WTC11 (cell line): ENCODE measurements around the gene TIGD2. TPM values are rescaled to one million over a fixed set of nuclear protein-coding genes. Genes with fewer than 3 reads are reported as not detected.

ENCODE experiments used
- AR ChIP-seq: fragments of 250-450 bp; sonication (Bioruptor Pico); IDR thresholded peaks from 2 replicates; pipeline ENCODE4 v1.9.0; 2021; ENCODE audit warnings: mild to moderate bottlenecking
- ARID4B ChIP-seq: sonication (generic); formaldehyde crosslinking; IDR thresholded peaks from 2 replicates; pipeline ENCODE4 v1.8.0; 2023; ENCODE audit warnings: missing genetic modification reagents, mild to moderate bottlenecking, borderline replicate concordance
- E2F4 ChIP-seq: sonication (generic); formaldehyde crosslinking; IDR thresholded peaks from 2 replicates; pipeline ENCODE4 v1.8.1; 2022; ENCODE audit warnings: low read depth, mild to moderate bottlenecking, moderate library complexity, missing genetic modification reagents, borderline replicate concordance
- E2F5 ChIP-seq: sonication (generic); formaldehyde crosslinking; IDR thresholded peaks from 2 replicates; pipeline ENCODE4 v1.8.1; 2022; ENCODE audit warnings: mild to moderate bottlenecking, moderate library complexity, missing genetic modification reagents
- ELF4 ChIP-seq: sonication (generic); formaldehyde crosslinking; IDR thresholded peaks from 2 replicates; pipeline ENCODE4 v1.8.1; 2022; ENCODE audit warnings: low read depth, mild to moderate bottlenecking, moderate library complexity, missing genetic modification reagents
- EMX1 ChIP-seq: fragments of 250-450 bp; sonication (Bioruptor Pico); IDR thresholded peaks from 2 replicates; pipeline ENCODE4 v1.8.0; 2021; ENCODE audit warnings: mild to moderate bottlenecking
- ESRRA ChIP-seq: sonication (generic); formaldehyde crosslinking; IDR thresholded peaks from 2 replicates; pipeline ENCODE4 v1.8.1; 2022; ENCODE audit warnings: mild to moderate bottlenecking, missing genetic modification reagents, borderline replicate concordance
- ETV6 ChIP-seq: sonication (generic); formaldehyde crosslinking; IDR thresholded peaks from 2 replicates; pipeline ENCODE4 v1.8.1; 2022; ENCODE audit warnings: mild to moderate bottlenecking, missing genetic modification reagents
- FOXK1 ChIP-seq: sonication (generic); formaldehyde crosslinking; IDR thresholded peaks from 2 replicates; pipeline ENCODE4 v1.8.0; 2022; ENCODE audit warnings: mild to moderate bottlenecking, moderate library complexity, missing genetic modification reagents
- FOXP1 ChIP-seq: sonication (generic); formaldehyde crosslinking; IDR thresholded peaks from 2 replicates; pipeline ENCODE4 v1.8.0; 2022; ENCODE audit warnings: missing genetic modification reagents, mild to moderate bottlenecking, moderate library complexity, borderline replicate concordance
- HMGA2 ChIP-seq: fragments of 250-450 bp; sonication (Bioruptor Pico); IDR thresholded peaks from 2 replicates; pipeline ENCODE4 v1.4.0; 2021; ENCODE audit warnings: mild to moderate bottlenecking, moderate library complexity
- IRF1 ChIP-seq: sonication (generic); formaldehyde crosslinking; IDR thresholded peaks from 2 replicates; pipeline ENCODE4 v1.8.0; 2023; ENCODE audit warnings: missing genetic modification reagents
- JAZF1 ChIP-seq: fragments of 250-450 bp; sonication (Bioruptor Pico); IDR thresholded peaks from 2 replicates; pipeline ENCODE4 v1.9.0; 2021; ENCODE audit warnings: moderate library complexity, mild to moderate bottlenecking, inconsistent platforms
- MYBL2 ChIP-seq: sonication (generic); formaldehyde crosslinking; IDR thresholded peaks from 2 replicates; pipeline ENCODE4 v1.8.1; 2023; ENCODE audit warnings: mild to moderate bottlenecking, moderate library complexity, missing genetic modification reagents
- NFE2L1 ChIP-seq: sonication (generic); formaldehyde crosslinking; IDR thresholded peaks from 2 replicates; pipeline ENCODE4 v1.8.1; 2023; ENCODE audit warnings: missing genetic modification reagents
- RELA ChIP-seq: sonication (generic); formaldehyde crosslinking; IDR thresholded peaks from 2 replicates; pipeline ENCODE4 v1.8.1; 2022; ENCODE audit warnings: missing genetic modification reagents, mild to moderate bottlenecking, borderline replicate concordance
- SMAD4 ChIP-seq: sonication (generic); formaldehyde crosslinking; IDR thresholded peaks from 2 replicates; pipeline ENCODE4 v1.8.0; 2022; ENCODE audit warnings: mild to moderate bottlenecking, missing genetic modification reagents
- SOX15 ChIP-seq: fragments of 250-450 bp; sonication (Bioruptor Pico); IDR thresholded peaks from 2 replicates; pipeline ENCODE4 v1.9.0; 2021; ENCODE audit warnings: mild to moderate bottlenecking
- SP1 ChIP-seq: sonication (generic); formaldehyde crosslinking; conservative IDR thresholded peaks from 2 replicates; pipeline ENCODE4 v1.8.1; 2022; ENCODE audit warnings: missing genetic modification reagents
- TP53 ChIP-seq: sonication (generic); formaldehyde crosslinking; IDR thresholded peaks from 2 replicates; pipeline ENCODE4 v1.8.1; 2023; ENCODE audit warnings: mild to moderate bottlenecking, missing genetic modification reagents
- ZBTB21 ChIP-seq: sonication (generic); formaldehyde crosslinking; IDR thresholded peaks from 2 replicates; pipeline ENCODE4 v1.8.1; 2023; ENCODE audit warnings: mild to moderate bottlenecking, missing genetic modification reagents, borderline replicate concordance
- ZNF121 ChIP-seq: sonication (generic); formaldehyde crosslinking; IDR thresholded peaks from 2 replicates; pipeline ENCODE4 v1.8.0; 2023; ENCODE audit warnings: missing genetic modification reagents
- ZNF263 ChIP-seq: sonication (generic); formaldehyde crosslinking; IDR thresholded peaks from 2 replicates; pipeline ENCODE4 v1.8.1; 2022; ENCODE audit warnings: low read depth, mild to moderate bottlenecking, moderate library complexity, missing genetic modification reagents
- ZNF317 ChIP-seq: sonication (generic); formaldehyde crosslinking; IDR thresholded peaks from 2 replicates; pipeline ENCODE4 v1.8.1; 2023; ENCODE audit warnings: low read depth, mild to moderate bottlenecking, moderate library complexity, missing genetic modification reagents, borderline replicate concordance
- ZSCAN18 ChIP-seq: fragments of 250-450 bp; sonication (Bioruptor Pico); IDR thresholded peaks from 2 replicates; pipeline ENCODE4 v2.1.2; 2022; ENCODE audit warnings: mild to moderate bottlenecking, moderate library complexity
- total RNA-seq: library from RNA; stranded (reverse); gene quantifications from 3 replicates; pipeline ENCODE4 v1.2.3, GENCODE V29; 2021
- TF ChIP-seq, protein P1 (sequence below): fragments of 250-450 bp; sonication (Bioruptor Pico); IDR thresholded peaks from 2 replicates; pipeline ENCODE4 v1.8.0; 2021; ENCODE audit warnings: mild to moderate bottlenecking

The TIGD2 gene
- total RNA-seq, 1 experiment from 2014 or later: 5.0 TPM

DNA sequence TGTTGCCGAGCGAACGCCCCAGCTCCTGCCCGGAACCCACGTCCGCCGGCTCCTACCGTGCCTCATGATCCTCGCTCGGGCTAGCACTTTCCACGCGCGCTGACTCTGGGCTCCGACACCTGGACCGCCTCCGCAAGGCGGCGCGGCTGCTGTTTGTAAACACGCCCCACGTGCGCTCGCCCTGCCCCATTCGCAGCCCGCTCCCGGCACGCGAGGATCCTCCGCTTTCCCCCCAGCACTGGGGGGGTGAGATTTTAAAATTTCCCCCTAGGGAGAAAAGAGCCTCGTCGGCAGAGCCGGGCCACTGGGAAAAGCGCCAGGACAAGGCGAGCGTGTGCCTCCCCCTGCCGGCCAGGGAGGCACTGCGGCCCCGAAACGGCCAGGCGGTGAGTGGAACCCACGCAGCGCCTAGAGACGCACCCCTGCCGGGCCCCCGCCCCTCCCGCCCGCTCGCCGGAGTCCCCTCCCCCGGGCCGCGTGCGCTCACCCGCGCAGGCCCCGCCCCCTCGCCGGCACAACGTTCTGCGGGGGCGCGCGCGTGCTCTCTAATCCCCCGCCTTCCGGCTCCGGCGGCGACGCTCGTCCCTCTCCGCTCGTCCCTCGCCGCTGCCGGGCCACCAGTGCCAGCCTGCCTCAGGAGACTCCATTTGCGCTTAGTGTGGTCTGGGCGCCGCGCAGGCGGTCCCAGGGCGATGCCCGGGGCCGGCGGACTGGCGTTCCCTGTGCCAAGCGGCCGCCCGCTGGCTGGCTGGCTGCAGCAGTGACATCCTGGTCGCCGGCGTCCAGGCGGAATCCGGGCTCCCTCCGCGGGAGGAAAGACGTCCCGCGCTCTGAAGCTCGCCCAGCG is at the start of gene TIGD2 (continued):
- 0 out of 2 replicates have a peak, but pooled peaks have one; percentile 29 for TF ChIP-seq ZNF317 (CRISPR knock-in tag)
- no peak for TF ChIP-seq ZNF121 (CRISPR knock-in tag)
- peak; percentile 87 for TF ChIP-seq MYBL2
- TF ChIP-seq EMX1: no peak
- no peak for TF ChIP-seq SOX15 (CRISPR knock-in tag)
- TF ChIP-seq FOXK1 (CRISPR knock-in tag): peak; percentile 97
- TF ChIP-seq ZNF263 (CRISPR knock-in tag): peak; percentile 28; the same call in 1 of the 2 replicates
- TF ChIP-seq HMGA2 (CRISPR knock-in tag): no peak
- peak; percentile 78 for TF ChIP-seq ETV6 (CRISPR knock-in tag)
- peak; percentile 20; the same call in 1 of the 2 replicates for TF ChIP-seq ZBTB21 (CRISPR knock-in tag)
- peak; percentile 59 for TF ChIP-seq FOXP1 (CRISPR knock-in tag)
- no peak; the same call in 1 of the 2 replicates for TF ChIP-seq TP53 (CRISPR knock-in tag)
- TF ChIP-seq E2F5: peak; percentile 81; the same call in 1 of the 2 replicates
- peak; percentile 86 for TF ChIP-seq NFE2L1 (CRISPR knock-in tag)
- no peak for TF ChIP-seq JAZF1 (CRISPR knock-in tag)
- peak; percentile 56; the same call in 1 of the 2 replicates for TF ChIP-seq ESRRA (CRISPR knock-in tag)
- no peak for TF ChIP-seq ZSCAN18 (CRISPR knock-in tag)
- TF ChIP-seq IRF1 (CRISPR knock-in tag): peak; percentile 33; the same call in 1 of the 2 replicates
- TF ChIP-seq, protein P1, sequence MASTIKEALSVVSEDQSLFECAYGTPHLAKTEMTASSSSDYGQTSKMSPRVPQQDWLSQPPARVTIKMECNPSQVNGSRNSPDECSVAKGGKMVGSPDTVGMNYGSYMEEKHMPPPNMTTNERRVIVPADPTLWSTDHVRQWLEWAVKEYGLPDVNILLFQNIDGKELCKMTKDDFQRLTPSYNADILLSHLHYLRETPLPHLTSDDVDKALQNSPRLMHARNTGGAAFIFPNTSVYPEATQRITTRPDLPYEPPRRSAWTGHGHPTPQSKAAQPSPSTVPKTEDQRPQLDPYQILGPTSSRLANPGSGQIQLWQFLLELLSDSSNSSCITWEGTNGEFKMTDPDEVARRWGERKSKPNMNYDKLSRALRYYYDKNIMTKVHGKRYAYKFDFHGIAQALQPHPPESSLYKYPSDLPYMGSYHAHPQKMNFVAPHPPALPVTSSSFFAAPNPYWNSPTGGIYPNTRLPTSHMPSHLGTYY: no peak
- no peak for TF ChIP-seq AR
- 0 out of 2 replicates have a peak, but pooled peaks have one; percentile 37 for TF ChIP-seq E2F4 (CRISPR knock-in tag)
- TF ChIP-seq ARID4B: peak; percentile 55
- no peak; the same call in 1 of the 2 replicates for TF ChIP-seq ELF4 (CRISPR knock-in tag)
- TF ChIP-seq SP1: peak; percentile 89
- peak; percentile 48; the same call in 1 of the 2 replicates for TF ChIP-seq RELA (CRISPR knock-in tag)
- TF ChIP-seq SMAD4 (CRISPR knock-in tag): no peak
